ENCODE measurements around the gene CATSPERE. TPM values are rescaled to one million over a fixed set of nuclear protein-coding genes. Genes with fewer than 3 reads are reported as not detected.
"Not testable (repeated sequence)": the region's sequence is repeated elsewhere in the genome, so short reads cannot be mapped to it uniquely, and the experiment has no call there.

Gene CATSPERE
- total and polyA plus RNA-seq, 10 donors, result 0.50 to 4.0 (median 1.1) TPM

- WGBS, 5 donors, result 58 to 98% (median 89%) methylated on average over 1 of the region's 1 CpG
- Histone ChIP-seq H3K4me3 (no peak overlapping the region), H3K27ac (no peak overlapping the region), H3K4me1 (no peaks in the 10 kb centered on the region), H3K36me3 (no peaks in the 10 kb centered on the region), H3K27me3 (replicated peaks in 1 of 7) (no peaks in the 10 kb centered on the region), H3K9me3 (peaks cover 0 to 51% (median 41%) of the 10 kb centered on the region in 8 donors)
- intact Hi-C loops (cut with DNase I; ENCODE audit: low total_unique reads), result no loop called here
- no peak for DNase-seq
- no peak for TF ChIP-seq CTCF (IDR thresholded peaks at IDR 0.05 in 8 of 11, conservative IDR thresholded peaks at IDR 0.05 in 3 of 11)
- TF ChIP-seq POLR2AphosphoS5 (IDR thresholded peaks at IDR 0.05), result no peak
- no peak for TF ChIP-seq POLR2A (IDR thresholded peaks at IDR 0.05)
Observed at GRCh38 chr1:244557565-244557964, 96.5 kb downstream of the CATSPERE start.

GRCh38 chr1:244559561-244559960 lies 98.5 kb downstream of the CATSPERE start:
- intact Hi-C loops (cut with DNase I; ENCODE audit: low total_unique reads), result no loop called here
- Histone ChIP-seq H3K9me3 (peaks cover 0 to 61% (median 48%) of the 10 kb centered on the region in 8 donors), H3K27me3 (replicated peaks in 1 of 7) (no peaks in the 10 kb centered on the region), H3K4me3 (no peak overlapping the region), H3K36me3 (no peaks in the 10 kb centered on the region), H3K27ac (no peak overlapping the region), H3K4me1 (no peaks in the 10 kb centered on the region)
- 93 to 98% (median 96%) methylated on average over 1 of the region's 1 CpG for WGBS, 5 donors
- no peak for DNase-seq
- TF ChIP-seq POLR2A (IDR thresholded peaks at IDR 0.05), result no peak
- TF ChIP-seq CTCF (IDR thresholded peaks at IDR 0.05 in 8 of 11, conservative IDR thresholded peaks at IDR 0.05 in 3 of 11), result no peak
- TF ChIP-seq POLR2AphosphoS5 (IDR thresholded peaks at IDR 0.05), result no peak

GRCh38 chr1:244562877-244563276 lies 101.8 kb downstream of the CATSPERE start:
- H3K27me3 ChIP-seq (replicated peaks in 1 of 7); H3K36me3 ChIP-seq; intact Hi-C loops (cut with DNase I; ENCODE audit: low total_unique reads); H3K4me1 ChIP-seq; DNase-seq; H3K4me3 ChIP-seq; H3K27ac ChIP-seq: not testable (repeated sequence)
- WGBS, 5 donors, result 91 to 100% (median 97%) methylated on average over 1 of the region's 1 CpG
- H3K9me3 ChIP-seq, result peaks cover 0 to 33% (median 18%) of the 10 kb centered on the region in 8 donors

- DNase-seq, result no peak
- Histone ChIP-seq H3K9me3 (peaks cover 28 to 68% (median 64%) of the 10 kb centered on the region in 8 donors), H3K4me3 (no peak overlapping the region), H3K27ac (no peak overlapping the region), H3K27me3 (replicated peaks in 1 of 7) (no peaks in the 10 kb centered on the region), H3K36me3 (no peaks in the 10 kb centered on the region), H3K4me1 (no peaks in the 10 kb centered on the region)
- WGBS, 5 donors, result 93 to 96% (median 95%) methylated on average over 2 of the region's 2 CpGs
- no peak for TF ChIP-seq POLR2A (IDR thresholded peaks at IDR 0.05)
- intact Hi-C loops (cut with DNase I; ENCODE audit: low total_unique reads), result no loop called here
Observed at GRCh38 chr1:244573768-244574167, 112.7 kb downstream of the CATSPERE start.

- no peak for TF ChIP-seq CTCF (IDR thresholded peaks at IDR 0.05 in 8 of 11, conservative IDR thresholded peaks at IDR 0.05 in 3 of 11)
- TF ChIP-seq POLR2A (IDR thresholded peaks at IDR 0.05), result no peak
- no peak for TF ChIP-seq POLR2AphosphoS5 (IDR thresholded peaks at IDR 0.05)
- DNase-seq, result no peak
- peaks cover 28 to 73% (median 64%) of the 10 kb centered on the region in 8 donors for H3K9me3 ChIP-seq
- 93 to 99% (median 97%) methylated on average over 3 of the region's 3 CpGs for WGBS, 5 donors
- H3K4me1 ChIP-seq, result no peaks in the 10 kb centered on the region
- H3K27me3 ChIP-seq (replicated peaks in 1 of 7), result no peaks in the 10 kb centered on the region
- no peak overlapping the region for H3K27ac ChIP-seq
- intact Hi-C loops (cut with DNase I; ENCODE audit: low total_unique reads), result no loop called here
- no peaks in the 10 kb centered on the region for H3K36me3 ChIP-seq
- no peak overlapping the region for H3K4me3 ChIP-seq
Observed at GRCh38 chr1:244576259-244576892, 115.3 kb downstream of the CATSPERE start.

- H3K36me3 ChIP-seq; H3K4me3 ChIP-seq; DNase-seq; H3K27me3 ChIP-seq (replicated peaks in 1 of 7); H3K27ac ChIP-seq; H3K4me1 ChIP-seq; intact Hi-C loops (cut with DNase I; ENCODE audit: low total_unique reads): not testable (repeated sequence)
- H3K9me3 ChIP-seq, result peaks cover 25 to 59% (median 52%) of the 10 kb centered on the region in 8 donors
- 90 to 95% (median 94%) methylated on average over 7 of the region's 7 CpGs for WGBS, 5 donors
Observed at GRCh38 chr1:244578205-244578604, 117.1 kb downstream of the CATSPERE start.
